Pulmonary artery endothelial cell (primary cell): ENCODE data around the gene TSPEAR. TPM values are rescaled to one million over a fixed set of nuclear protein-coding genes. Genes with fewer than 3 reads are reported as not detected.
"Not testable (repeated sequence)": the region's sequence is repeated elsewhere in the genome, so short reads cannot be mapped to it uniquely, and the experiment has no call there.

Experiments
- DNase-seq: peaks from one replicate; pipeline ENCODE4 v3.0.0-alpha.2; 2011; ENCODE audit warnings: low read depth, low spot score
- total RNA-seq: library from RNA; depleted of rRNA; stranded (reverse); fragments of >200 nt; gene quantifications from 2 replicates; pipeline ENCODE4 v1.2.3, GENCODE V29; 2014

TSPEAR gene
- total RNA-seq, 1 donor from 2014 or later, result not detected

- no peak for DNase-seq
Observed at GRCh38 chr21:44702973-44703730, 8.2 kb downstream of the TSPEAR start.

GRCh38 chr21:44702111-44702972 lies 9.0 kb downstream of the TSPEAR start:
- DNase-seq, result no peak

DNA sequence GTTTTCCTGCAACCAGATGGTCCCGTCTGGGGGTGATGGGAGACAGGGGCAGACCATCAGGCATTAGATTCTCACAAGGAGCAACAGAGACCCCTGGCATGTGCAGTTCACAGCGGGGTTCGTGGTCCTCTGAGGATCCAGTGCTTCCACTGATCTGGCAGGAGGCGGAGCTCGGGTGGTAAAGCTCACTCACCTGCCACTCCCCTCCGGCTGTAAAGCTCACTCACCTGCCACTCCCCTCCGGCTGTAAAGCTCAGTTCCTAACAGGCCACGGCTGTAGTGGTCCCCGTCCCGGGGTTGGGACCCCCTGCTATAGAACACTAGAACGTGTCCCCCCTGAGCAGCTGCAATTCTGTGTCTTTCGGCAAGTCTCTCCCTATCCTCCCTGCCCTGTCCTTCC lies 9.8 kb downstream of the TSPEAR start:
- no peak for DNase-seq

DNA sequence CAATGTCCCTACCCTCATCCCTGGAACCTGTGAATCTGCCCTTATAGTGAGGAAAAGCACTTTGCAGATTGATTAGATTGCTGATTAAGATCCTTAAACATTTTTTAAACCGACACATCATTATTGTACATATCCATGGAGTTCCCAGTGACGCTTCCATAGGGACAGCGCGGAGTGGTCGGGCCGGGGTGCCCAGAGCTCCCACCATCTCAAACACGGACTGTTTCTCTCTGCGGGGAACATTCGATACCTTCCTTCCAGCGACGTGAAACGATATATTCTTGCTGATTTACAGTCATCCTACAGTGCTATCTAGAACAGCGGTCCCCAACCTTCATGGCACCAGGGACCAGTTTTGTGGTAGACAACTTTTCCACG lies 10.4 kb downstream of the TSPEAR start:
- no peak for DNase-seq

- DNase-seq, result no peak
Observed at GRCh38 chr21:44700101-44701022, 11.0 kb downstream of the TSPEAR start.

DNA sequence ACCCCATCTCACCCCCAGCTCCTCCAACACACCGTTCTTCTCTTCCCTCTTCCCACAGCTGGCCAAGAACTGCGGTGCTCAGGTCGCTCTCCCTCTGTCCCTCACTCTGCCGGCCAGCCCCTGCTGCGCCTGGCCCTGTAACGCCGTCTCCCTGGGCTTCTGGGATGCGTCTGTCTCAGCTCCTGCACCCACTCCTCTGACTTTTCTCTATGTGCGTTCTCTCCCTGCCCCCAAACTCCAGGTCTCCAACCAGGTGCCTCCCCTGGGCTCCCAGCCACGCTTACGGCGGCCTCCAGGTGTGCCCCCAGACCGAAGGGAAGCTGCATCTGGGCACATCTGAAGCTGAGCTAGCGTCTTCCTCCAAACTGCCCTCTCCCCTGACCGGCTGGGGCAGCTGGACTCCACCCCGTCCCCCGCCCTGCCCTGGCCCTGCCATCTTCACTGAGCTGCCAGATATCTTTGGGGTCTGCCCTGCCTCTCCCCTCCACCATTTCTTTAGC lies 11.8 kb downstream of the TSPEAR start:
- DNase-seq, result no peak

- no peak for DNase-seq
Observed at GRCh38 chr21:44697811-44698734, 13.3 kb downstream of the TSPEAR start.

DNA sequence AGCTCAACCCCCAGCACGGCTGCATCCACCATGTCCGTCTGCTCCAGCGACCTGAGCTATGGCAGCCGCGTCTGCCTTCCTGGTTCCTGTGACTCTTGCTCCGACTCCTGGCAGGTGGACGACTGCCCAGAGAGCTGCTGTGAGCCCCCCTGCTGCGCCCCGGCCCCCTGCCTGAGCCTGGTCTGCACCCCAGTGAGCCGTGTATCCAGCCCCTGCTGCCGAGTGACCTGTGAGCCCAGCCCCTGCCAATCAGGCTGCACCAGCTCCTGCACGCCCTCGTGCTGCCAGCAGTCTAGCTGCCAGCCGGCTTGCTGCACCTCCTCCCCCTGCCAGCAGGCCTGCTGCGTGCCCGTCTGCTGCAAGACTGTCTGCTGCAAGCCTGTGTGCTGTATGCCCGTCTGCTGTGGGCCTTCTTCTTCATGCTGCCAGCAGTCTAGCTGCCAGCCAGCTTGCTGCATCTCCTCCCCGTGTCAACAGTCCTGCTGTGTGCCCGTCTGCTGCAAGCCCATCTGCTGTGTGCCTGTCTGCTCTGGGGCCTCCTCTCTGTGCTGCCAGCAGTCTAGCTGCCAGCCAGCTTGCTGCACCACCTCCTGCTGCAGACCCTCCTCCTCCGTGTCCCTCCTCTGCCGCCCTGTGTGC lies 14.1 kb downstream of the TSPEAR start, which contains the start of gene KRTAP10-12:
Gene KRTAP10-12 (plus strand): TSS at position 1 of the 639 bp plus-strand sequence. CDS start 30 bp downstream, at position 31.
- DNase-seq, result not testable (repeated sequence)

DNA sequence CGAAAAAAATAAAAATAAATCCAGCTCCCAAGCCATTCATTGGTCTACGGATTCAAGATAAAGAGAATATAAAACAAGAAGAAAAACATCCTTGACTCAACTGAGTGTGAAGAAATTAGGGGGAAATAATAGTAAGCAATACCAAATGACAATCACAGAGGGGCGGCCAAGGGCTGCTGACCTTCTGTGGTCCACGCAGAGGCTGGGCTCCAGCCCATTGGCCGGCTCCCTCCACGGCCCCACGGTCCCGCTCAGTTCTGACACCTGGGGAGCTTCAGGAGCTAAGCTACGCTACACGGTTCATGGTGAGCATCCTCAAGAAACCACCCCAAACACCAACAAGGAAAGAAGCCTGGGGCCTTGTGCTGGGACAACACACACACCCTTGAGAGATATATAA lies 14.8 kb downstream of the TSPEAR start:
- DNase-seq, result no peak

DNA sequence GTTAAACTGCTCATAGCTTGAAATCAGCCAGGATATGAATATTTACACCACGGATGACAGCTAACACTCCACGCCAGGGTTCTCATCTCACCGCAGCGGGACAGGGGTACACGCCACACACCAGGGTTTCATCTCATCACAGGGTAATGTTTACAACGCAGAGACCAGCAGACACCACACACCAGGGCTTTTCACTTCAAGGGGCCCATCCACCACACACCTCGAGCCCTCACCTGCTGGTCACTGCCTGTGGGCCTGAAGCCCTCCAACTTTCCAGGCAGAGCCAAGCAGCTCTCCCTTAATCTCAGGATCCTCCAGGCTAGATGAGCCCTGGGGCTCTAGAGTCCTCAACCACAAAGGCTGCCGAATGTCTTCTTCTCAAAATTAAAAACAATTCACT lies 15.7 kb downstream of the TSPEAR start:
- DNase-seq, result no peak

DNA sequence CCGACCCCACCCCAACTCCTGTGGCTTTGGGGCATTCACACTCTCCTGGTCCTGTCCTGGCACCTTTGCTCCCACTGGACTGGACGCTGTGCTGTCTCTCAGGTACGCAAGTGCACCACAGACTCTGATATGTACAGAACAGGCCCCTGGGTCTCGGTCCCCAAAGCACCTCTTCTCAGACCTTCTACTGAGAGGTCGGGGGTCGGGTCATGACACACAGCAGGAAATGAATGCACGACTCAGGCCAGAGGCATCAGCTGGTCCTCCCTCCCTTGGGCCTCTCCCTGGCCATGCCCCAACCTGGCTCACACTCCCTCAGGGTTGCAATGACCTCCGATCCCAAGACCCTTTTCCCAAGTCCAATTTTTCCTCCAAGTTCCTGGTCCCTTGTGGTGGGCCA lies 16.2 kb downstream of the TSPEAR start:
- no peak for DNase-seq

- no peak for DNase-seq
Observed at GRCh38 chr21:44694776-44695175, 16.6 kb downstream of the TSPEAR start.

- no peak for DNase-seq
Observed at GRCh38 chr21:44692798-44693512, 18.4 kb downstream of the TSPEAR start.

- no peak for DNase-seq
Observed at GRCh38 chr21:44691686-44692085, 19.7 kb downstream of the TSPEAR start.

GRCh38 chr21:44689740-44690139 lies 21.6 kb downstream of the TSPEAR start:
- DNase-seq, result not testable (repeated sequence)

GRCh38 chr21:44687671-44688070 lies 23.7 kb downstream of the TSPEAR start:
- no peak for DNase-seq

GRCh38 chr21:44686843-44687561 lies 24.4 kb downstream of the TSPEAR start:
- no peak for DNase-seq
